Stimulated activated CD4-positive, alpha-beta T cell treated with anti-CD3 and anti-CD28 coated beads, Interleukin-4, amount 100 ng/mL, for 4 hours (primary cell): Measurements from ENCODE around the gene KRTAP10-2.

Experiments
- DNase-seq, 2 experiments: peaks; one replicate each; pipeline ENCODE4 v3.0.0-alpha.2; 2020

KRTAP10-2 gene

DNA sequence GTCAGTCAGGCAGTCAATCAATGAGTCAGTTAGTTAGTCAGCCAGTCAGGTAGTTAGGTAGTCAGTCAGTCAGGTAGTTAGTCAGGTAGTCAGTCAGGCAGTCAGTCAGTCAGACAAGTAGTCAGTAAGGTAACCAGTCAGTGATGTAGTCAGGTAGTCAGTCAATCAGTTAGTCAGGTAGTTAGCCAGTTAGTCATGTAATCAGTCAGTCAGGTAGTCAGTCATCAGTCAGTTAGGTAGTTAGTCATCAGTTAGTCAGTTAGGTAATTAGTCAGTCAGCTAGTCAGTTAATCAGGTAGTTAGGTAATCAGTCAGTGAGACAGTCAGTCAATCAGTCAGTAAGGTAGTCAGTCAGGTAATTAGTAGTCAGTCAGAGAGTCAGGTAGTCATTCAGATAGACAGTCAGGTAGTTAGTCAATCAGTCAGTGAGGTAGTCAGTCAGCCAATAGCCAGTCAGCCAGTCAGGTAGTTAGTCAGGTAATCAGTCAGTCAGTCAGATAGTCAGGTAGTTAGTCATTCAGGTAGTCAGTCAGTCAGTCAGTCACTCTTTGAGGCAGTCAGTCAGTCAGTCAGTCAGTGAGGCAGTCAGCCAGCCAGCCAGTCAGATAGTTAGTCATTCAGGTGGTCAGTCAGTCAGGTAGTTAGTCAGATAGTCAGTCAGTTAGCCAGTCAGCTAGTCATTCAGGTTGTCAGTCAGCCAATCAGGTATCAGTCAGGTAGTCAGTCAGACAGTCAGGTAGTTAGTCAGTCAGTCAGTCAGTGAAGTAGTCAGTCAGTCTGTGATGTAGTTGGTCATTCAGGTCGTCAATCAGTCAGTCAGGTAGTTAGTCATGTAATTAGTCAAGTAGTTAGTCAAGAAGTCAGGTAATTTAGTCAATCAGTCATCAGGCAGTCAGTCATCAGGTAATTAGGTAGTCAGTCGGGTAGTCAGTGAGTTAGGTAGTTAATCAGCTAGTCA is 26.6 kb downstream of the KRTAP10-2 start:
- no peak for DNase-seq

DNA sequence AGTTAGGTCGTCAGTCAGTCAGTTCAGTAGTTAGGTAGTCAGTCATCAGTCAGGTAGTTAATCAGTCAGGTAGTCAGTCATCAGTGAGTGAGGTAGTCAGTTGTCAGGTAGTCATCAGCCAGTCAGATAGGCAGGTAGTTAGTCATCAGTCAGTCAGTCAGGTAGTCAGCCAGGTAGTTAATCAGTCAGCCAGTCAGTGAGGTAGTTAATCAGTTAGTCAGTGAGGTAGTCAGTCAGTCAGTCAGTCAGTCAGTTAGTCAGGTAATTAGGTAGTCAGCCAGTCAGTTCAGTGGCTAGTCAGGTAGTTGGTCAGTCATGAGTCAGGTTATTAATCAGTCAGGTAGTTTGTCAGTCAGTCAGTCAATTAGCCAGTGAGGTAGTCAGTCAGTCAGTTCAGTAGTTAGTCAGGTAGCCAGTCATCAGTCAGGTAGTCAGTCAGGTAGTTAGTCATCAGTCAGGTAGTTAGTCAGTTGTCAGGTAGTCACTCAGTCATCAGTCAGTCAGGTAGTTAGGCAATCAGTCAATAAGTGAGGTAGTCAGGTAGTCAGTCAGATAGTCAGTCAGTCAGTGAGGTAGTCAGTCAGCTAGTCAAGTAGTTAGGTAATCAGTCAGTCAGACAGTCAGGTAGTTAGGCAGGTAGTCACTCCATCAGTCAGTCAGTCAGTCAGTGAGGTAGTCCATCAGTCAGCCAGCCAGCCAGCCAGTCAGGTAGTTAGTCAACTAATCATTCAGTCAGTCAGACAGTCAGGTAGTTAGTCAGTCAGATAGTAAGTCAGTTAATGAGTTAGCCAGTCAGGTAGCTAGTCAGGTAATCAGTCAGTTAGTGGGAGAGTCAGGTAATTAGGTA is 27.5 kb downstream of the KRTAP10-2 start:
- no peak for DNase-seq

DNA sequence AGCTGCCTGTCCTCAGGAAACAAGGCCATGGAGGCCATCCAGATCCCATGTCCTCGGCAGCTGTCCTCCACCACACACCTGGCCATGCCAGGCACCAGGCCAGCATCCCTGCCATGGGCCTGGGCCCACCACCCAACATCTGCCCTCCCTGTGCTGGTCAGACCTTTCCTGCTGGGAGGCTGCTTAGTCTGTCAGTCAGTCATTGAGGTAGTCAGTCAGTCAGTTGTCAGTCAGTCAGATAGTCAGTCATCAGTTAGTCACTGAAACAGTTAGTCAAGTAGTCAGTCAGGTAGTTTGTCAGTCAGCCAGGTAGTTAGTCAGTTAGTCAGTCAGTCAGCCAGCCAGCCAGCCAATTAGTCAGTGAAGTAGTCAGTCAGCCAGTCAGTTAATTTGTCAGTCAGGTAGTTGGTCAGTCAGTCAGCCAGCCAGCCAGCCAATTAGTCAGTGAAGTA is 28.5 kb downstream of the KRTAP10-2 start:
- no peak for DNase-seq

DNA sequence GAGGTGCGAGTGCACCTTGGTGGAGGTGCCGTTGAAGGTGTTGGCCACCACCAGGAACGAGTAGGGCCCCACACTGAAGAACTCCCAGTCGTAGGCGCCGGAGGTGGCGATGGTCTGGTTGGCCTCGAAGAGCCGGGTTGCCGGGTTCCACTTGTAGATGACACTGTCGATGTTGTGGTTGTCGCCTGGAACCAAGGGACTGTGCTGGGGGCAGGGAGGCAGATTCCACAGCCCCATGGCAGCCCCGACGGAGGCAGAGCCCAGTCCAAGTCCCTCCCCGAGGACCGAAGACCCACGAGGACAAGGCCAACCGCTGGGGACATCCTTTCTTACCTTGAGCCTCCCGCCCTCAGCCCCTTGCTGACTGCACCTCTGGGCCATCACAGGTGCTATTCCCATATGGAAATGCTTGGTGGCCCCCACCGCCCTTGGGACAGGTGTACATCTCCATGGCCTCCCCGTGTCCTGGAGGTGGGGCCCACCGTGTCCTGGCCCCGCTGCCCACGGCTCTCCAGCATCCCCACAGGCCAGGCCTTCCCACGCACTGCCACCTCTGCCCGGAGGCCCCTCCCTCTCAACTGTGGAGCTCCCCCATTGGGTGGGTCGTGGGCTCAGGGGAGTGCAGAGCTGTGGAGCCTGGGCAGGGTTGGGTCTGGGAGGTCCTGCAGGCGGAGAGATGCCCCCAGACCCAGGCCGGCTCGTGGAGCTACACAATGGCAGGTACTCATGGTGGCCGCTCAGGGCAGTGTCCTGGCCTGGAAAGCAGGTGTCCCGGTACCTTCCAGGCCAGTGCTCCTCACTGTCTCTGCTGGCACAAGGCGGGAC is 29.2 kb downstream of the KRTAP10-2 start:
- DNase-seq, result no peak

DNA sequence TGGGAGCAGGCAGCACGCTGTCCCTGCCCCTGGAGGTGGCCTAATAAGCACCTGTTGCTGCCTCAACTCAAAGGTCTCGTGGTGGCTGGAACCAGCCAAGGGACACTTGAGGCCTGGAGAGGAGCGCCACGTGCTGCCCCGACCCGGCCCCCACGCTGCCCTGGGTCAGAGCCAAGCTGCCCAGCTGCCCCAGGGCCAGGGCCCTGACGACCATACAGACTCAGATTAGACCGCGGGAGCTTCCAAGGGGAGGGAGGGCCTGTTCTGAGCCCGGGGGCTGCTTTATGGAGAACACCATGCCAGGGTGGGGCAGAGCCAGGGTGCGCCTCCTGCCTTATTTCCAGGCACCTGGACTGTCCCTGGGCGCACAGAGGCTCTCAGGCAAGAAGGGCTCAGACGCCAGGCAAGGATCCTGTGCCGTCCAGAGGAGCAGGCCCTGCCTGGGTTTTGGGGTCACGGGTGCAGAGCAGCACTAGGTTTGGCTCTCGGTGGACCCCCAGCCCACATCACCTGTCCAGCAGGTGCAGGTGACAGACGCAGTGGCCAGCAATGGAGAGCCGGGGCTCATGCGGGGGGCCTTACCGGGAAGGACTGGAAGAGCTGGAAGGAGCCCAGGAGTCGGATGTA is 29.9 kb downstream of the KRTAP10-2 start:
- DNase-seq, result no peak

DNA sequence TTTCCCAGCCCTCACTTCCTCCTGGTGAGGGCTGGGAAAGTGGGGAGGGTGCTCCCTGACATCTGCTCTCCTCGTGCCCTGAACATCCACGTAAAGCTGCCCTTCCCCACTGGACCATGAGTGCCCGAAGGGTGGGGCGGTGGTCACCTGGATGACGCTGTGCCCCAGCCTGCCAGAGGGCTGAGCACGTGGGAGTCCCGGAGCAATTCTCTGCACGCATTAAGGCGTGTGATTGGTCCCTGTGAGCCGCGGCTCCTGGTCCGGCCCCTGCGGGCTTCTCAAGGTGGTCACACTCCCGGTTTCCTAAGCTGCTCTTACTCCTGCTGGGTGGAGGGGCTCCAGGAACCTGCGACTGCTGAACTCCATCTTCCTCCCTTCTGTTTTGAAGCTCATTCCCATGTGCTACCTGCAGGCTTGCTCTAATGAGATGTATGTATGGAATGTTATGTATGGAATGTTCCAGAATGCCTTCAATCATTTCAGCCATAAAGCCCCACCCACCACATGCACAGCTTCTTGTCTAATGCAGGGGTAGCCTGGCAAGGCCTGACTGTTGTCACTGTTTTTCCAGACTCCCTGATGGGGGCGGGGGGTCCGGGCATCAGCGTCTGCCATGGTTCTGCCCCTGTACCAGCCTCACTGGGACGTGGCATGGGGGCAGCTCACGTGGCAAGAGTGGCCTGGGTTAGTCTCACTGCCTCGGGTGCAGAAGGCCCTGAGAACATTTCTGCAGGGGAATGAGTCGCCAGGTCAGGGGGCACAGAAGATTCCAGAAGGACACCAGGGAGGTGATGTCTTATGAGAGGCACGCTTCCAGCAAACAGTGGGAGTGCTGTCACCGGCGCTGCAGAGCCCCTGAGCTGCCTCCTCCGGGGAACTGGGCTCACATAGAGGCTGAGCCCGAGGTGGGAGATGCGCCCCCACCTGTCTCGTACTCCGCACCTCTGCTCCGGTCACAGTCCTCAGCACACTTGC is 30.7 kb downstream of the KRTAP10-2 start:
- DNase-seq, result no peak

DNA sequence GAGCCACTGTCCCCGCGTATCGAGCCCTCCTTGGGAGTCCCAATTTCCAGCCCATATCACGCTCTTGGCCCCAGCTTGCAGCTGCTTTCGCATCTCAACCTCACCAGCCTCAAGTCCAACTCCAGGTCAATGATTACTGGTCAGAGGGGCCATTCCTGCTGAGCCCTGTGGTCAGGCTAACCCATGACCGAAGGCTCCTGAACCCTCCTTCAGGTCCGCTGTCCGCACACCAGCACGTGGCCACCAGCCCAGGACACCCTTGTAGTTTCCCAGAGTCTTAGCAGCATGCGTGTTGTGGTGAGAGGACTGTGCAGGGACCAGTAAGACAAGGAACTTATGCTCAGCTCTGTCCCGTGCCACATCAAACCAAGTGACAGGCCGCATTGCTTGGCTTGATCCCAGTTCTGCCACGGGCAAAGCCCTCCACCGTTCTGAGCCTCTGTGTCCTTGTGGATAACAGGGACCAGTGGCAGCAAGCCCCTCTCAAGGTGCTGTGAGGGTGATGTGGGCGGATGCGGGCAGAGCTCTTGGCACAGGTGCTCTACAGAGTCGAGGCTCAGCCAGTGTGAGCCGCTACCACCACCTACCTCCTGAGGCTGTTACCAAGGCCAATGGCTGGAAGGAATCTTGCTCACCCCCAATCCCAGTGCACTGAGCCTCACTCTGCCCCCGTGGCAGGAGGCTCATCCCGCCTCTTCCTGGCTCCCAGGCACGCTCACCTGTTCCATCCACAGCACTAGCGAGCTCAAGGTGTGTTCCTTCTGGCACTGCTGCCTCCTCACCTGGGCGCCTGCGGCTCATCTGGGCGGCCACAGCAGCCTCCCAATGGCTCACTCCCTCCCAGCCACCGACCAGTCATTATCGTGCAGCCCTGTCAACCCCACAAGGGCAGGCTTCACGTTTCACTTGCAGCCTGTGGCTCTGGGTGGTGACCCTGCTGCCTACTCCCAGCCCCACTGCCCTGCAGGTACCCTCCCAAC is 31.7 kb downstream of the KRTAP10-2 start:
- no peak for DNase-seq

DNA sequence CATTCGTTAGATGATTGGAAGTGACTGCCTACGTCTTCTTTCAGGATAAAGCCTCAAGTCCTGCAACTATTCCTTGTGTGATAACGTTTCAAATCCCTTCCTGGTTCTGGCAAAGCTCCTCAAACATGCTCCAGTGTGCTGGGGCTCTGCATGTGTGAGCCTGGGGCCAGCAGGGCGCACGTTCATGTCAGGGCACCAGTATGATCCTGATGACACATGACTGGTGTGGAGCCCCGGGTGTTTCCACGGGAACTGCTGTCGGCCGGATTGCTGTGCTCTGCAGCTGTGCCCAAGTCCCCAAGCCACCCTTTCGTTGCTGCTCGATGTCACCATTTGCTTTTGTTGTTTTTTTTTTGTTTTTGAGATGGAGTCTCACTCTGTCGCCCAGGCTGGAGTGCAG is 32.6 kb downstream of the KRTAP10-2 start:
- no peak for DNase-seq

DNA sequence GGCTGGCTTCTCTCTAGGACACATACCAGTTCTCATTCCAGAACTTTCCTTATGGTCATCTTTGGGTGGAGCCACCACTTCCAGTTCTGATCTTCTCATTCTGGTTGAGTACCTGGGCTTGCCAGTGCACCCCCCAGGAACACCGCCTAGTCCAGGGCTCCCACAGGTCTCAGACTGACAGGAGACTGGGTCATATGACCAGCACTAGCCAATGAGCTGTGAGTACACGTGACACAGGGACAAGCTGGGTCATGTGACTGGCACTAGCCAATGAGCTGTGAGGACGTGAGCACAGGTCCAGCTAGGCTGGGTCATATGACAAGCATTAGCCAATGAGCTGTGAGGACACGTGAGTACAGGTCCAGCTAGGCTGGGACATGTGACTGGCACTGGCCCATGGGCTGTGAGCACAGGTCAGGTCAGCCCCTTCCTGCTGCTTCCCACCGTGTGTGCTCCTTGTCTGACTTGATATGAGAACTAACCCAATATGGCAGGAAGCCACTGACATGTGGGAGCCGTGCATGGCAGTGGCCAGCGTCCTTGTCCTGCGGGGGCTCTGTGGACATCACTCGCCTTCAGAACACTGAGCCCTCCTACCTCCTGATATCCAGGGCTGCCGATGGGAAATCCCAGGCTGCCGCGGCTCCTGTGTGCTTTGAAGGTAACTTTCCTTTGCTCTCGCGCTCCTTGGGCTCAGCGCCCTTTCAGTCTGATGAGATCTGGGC is 34.0 kb downstream of the KRTAP10-2 start:
- no peak for DNase-seq

DNA sequence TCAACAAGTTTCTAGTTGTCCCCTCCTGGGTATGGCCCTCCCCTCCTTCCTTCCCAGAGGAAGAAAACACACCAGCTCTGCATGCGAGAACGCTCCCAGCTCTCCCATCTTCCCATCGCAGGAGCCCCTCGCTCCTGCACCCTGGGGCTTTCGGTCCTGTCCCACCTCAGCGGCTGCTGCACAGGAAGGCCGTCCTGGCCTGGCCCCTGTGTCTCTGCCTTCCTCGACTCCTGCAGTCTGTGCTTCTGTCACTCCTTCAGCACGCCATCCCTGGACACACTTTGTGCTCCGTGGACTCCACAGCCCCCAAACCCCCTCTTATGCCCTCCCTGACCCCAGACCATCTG is 34.5 kb downstream of the KRTAP10-2 start:
- DNase-seq, result no peak

DNA sequence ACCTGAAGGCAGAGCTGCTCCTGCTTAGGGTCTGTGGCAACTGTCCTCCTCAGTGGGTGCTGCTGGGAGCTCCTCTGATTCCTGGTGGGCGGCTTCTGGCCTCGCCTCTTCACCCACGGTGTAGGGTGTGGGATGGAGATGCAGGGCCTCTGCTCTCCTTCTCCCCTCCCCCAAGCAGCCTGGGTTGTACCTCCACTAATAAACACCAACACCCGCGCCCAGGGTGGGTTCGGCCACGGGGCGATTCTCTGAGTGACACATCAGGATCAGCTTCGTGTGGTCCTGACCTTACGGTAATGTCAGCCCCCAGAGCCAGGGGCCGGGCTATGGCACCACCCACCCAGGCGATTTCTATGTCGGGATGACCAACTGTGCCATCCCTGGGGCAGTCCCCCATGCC is 35.0 kb downstream of the KRTAP10-2 start:
- no peak for DNase-seq

DNA sequence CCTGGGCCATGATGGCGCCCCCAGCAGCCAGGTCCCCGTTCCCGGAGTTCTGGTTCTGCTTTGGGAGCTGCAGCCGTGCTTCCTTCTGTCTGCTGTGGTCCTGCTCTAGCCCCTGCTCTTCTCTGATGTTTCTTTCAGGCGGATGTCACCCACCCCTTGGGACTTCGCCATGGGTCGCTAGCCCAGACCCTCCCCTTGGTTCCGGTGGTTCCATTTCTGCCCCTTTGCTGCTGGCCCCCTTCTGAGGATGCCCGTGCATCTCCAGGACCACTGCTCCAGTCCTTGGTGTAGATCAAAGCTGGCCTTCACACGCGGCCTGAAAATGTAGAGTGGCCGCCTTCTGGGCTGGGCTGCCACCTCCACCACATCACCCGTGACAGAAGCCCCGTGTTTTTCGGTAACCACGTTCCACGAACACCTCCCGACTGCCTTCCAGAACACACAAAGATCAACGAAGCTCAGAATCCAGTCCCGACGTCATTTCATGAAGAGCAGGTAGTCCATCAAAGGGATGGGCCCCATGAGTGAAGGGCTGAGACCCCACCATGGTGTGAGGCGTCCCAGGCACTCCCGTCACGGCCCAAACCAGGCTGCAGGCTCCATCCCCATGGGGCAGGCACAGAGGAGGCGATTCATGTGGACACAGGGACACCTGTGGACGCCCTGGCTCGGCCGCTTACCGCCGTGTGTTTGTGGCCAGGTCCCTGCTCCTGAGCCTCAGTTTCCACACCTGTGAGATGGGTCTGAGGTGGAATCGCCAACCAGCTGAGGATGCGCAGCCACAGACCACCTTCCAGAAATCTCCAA is 35.7 kb downstream of the KRTAP10-2 start:
- DNase-seq, result no peak

DNA sequence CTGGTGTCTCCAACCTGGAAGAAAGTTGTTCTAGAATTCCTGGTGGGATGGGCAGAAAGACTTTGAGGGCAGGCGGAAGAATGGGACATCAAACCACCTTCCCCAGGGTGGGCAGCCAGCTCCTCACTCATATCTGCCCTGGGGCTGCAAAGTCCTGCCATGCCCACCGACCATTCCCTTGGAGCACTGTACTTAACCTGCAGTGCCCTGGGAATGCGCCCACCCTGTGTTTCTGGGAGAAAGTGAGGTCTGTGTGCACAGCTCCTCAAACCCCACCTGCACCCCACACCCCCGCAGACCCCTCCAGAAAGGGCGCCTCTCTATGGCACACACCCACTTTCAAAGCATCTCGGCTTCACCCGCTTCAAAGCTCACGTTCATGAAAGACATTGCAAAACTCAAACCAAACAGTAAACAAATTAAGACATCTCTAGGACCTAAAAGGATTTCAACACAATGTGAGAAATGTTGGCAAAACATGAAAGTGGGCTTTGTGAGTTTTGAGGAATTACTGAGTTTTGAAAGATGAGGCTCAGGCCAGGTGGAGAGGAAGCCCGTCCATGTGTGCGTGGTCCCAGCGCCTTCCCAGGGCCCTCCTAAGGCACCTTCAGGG is 36.5 kb downstream of the KRTAP10-2 start:
- no peak for DNase-seq

DNA sequence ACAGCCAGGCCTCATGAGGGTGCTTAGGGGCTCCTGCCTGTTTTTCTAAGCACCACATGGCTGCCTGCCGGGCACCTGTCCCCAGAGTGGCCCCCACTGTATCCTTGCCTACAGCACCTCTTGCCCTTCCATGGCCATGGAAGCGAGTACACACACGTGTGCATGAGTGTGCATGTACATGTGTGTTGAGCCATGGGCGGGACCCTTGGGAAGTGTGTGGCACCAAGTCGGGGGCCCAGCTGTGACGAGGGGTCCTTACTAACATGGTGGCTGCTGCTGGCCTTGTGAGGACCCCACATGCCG is 37.1 kb downstream of the KRTAP10-2 start:
- DNase-seq, result no peak

DNA sequence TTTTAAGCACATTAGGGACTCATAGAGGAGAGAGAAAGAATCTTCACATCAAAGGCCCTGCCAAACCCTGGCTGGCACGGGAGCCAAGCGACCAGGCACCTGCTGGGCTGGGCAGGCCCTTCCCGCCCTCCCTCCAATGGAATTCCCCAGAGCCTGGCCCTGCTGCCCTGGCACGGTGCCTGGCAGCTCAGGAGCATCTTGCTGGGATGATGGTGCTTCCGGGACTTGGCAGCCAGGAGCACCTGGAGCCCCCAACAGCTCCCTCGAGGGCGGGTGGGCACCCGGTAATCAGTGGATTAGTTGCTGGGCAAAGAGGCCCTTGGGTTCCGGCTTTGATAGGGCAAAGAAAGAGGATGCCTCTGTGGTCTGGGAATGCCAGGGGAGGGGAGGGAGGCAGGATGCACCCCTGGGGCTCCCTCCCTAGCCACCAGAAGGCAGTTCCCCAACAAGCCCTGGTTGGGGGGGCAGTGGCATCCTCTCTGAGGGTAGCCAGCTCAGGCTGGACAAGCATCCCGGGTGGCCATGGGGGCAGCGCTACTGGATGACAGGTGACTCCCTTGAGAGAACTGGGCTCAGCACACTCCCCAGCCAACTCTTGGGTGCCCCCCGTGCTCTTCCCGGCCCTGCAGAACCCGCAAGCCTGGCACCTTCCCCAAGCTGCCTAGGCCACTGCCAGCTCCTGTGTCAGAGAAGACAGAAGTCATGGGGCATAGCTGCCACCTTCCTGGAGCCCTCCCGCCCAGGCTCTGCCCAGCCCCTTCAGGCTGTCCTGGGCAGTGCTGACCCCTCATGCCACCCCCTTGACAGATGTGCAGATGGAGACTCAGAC is 37.7 kb downstream of the KRTAP10-2 start:
- DNase-seq, result no peak

DNA sequence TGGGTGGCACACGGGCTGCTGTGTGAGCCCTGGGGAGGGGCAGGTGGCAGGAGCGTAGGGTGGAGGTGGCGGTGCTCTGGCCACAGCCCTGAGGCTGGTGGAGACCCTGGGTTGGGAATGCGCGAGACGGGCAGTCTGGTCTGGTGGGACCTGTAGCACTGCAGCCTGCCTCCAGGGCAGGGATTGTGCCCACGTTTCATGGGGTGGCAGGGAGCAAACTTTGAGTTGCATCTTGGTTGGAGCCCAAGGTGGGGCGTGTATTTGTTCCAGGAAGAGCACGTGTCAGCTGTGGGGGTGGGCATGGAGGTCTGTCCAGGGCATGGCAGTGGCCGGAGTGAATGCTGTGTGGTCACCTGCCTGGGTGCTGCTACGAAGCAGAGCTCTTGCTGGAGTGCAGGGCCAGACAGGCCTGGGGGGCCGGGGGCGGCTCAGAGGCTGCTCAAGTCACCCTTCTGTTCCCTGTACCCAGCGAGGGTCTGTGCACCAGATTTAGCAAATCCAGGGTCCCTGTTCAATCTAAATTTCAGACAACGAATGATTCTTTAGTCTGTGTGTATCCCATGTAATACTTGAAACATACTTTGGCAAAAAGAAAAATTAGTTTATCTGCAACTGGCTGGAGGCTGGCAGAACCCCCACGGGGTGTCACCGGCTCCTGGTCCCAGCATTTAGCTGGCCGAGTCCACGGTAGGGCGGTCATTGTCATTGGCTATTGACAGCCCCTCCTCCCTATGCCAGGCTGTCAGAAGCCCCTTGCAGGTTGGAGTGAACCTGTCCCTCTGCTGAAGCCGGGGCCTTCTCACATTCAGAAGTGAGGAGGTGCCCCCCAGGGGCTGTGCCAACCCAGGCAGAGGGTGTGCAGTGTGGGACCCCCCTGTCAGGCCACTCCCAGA is 38.6 kb downstream of the KRTAP10-2 start:
- DNase-seq, result no peak
